Lung (tissue), 12 donors: ENCODE measurements around the gene STK16. TPM values are rescaled to one million over a fixed set of nuclear protein-coding genes. Genes with fewer than 3 reads are reported as not detected.

Source experiments
- ATAC-seq: fragments of 200-7000 bp; cut with Tn5 transposase; one replicate; pipeline ENCODE4 v1.9.1; 2020; ENCODE audit warnings: moderate number of reproducible peaks; ENCODE audit not compliant: insufficient read depth, low FRiP score
- DNase-seq, 3 donors: peaks; one replicate each; pipeline ENCODE4 v3.0.0-alpha.2; 2013 to 2017
- H3K27ac ChIP-seq, 2 donors: one replicate each; pipeline ENCODE4 v1.5.1; 2013; ENCODE audit warnings: mild to moderate bottlenecking in 2 of 2, moderate library complexity in 2 of 2, control low read depth in 1 of 2, inconsistent platforms in 1 of 2, low read depth in 1 of 2, low read length in 1 of 2
- H3K27me3 ChIP-seq, 3 donors: one replicate each; pipeline ENCODE4 v1.5.1; 2013; ENCODE audit warnings: low read length in 2 of 3; ENCODE audit not compliant: control insufficient read depth in 3 of 3, insufficient read depth in 3 of 3
- H3K36me3 ChIP-seq, 4 donors: one replicate each; pipeline ENCODE4 v1.5.1; 2013; ENCODE audit warnings: low read length in 4 of 4, mild to moderate bottlenecking in 1 of 4, moderate library complexity in 1 of 4; ENCODE audit not compliant: control insufficient read depth in 4 of 4, insufficient read depth in 4 of 4
- H3K4me1 ChIP-seq, 5 donors: one replicate each; pipeline ENCODE4 v1.5.1; 2013; ENCODE audit warnings: low read length in 5 of 5, mild to moderate bottlenecking in 2 of 5, moderate library complexity in 1 of 5; ENCODE audit not compliant: control insufficient read depth in 5 of 5, insufficient read depth in 5 of 5
- H3K4me3 ChIP-seq: one replicate; pipeline ENCODE4 v1.5.1; 2013; ENCODE audit warnings: mild to moderate bottlenecking, control low read depth, moderate library complexity
- H3K9ac ChIP-seq, 2 donors: one replicate each; pipeline ENCODE4 v1.5.1; 2013; ENCODE audit warnings: low read length in 2 of 2, control low read depth in 1 of 2; ENCODE audit not compliant: insufficient read depth in 1 of 2
- H3K9me3 ChIP-seq, 4 donors: one replicate each; pipeline ENCODE4 v1.5.1; 2013; ENCODE audit warnings: low read length in 3 of 4, mild to moderate bottlenecking in 1 of 4, moderate library complexity in 1 of 4; ENCODE audit not compliant: control insufficient read depth in 4 of 4, insufficient read depth in 3 of 4
- CTCF ChIP-seq: IDR thresholded peaks from 2 replicates; pipeline ENCODE4 v1.5.1; 2012; ENCODE audit warnings: mild to moderate bottlenecking; ENCODE audit errors: control extremely low read depth, extremely low read depth
- WGBS, 2 donors: extraction: QIAGEN DNeasy Blood & Tissue Kit; methylation state at CpG; one replicate each; pipeline ENCODE4 v1.1.7; 2013; 5-methylcytosine and 5-hydroxymethylcytosine counted together
- polyA plus RNA-seq, 2 donors: library from polyadenylated mRNA; stranded (reverse); fragments of 200-250 nt; gene quantifications; one replicate each; pipeline ENCODE4 v1.2.1, GENCODE V29; 2013
- total RNA-seq, 2 donors: library from RNA; depleted of rRNA in 1 of 2; stranded (reverse); fragments of >200 nt in 1 of 2; gene quantifications; one replicate each; pipeline ENCODE4 v1.2.1, GENCODE V29; 2014 to 2021
- donor health status: control.
- donor health status: control.
- donor health status: Bipolar disorder and iron deficiency.
- donor health status: healthy.
- donor health status: DM: yes; HTN: yes; CAD: no.

STK16 gene
- total and polyA plus RNA-seq, 4 donors: 16.2 to 50.5 (median 25.4) TPM

- no peaks in the 10 kb centered on the region for H3K27me3 ChIP-seq
- H3K9ac ChIP-seq: no peak overlapping the region
- DNase-seq: no peak
- TF ChIP-seq CTCF: no peak
- H3K4me3 ChIP-seq: no peak overlapping the region
- H3K9me3 ChIP-seq: no peaks in the 10 kb centered on the region
- ATAC-seq: no peak
- peaks cover 5 to 41% (median 26%) of the 10 kb centered on the region in 4 donors for H3K36me3 ChIP-seq
- H3K4me1 ChIP-seq: peaks cover 8 to 20% (median 10%) of the 10 kb centered on the region in 5 donors
- WGBS, 2 donors: 89 to 92% methylated on average over 8 of the region's 8 CpGs
- no peak overlapping the region for H3K27ac ChIP-seq
These were observed 36.3 kb downstream of the STK16 start for GRCh38 chr2:219281588-219281987.

GRCh38 chr2:219282375-219282774 lies 37.1 kb downstream of the STK16 start:
- ATAC-seq (no peak), DNase-seq (no peak)
- Histone ChIP-seq H3K36me3 (peaks cover 5 to 41% (median 26%) of the 10 kb centered on the region in 4 donors), H3K4me1 (peaks cover 8 to 20% (median 10%) of the 10 kb centered on the region in 5 donors), H3K9ac (no peak overlapping the region), H3K4me3 (no peak overlapping the region), H3K27me3 (no peaks in the 10 kb centered on the region), H3K9me3 (no peaks in the 10 kb centered on the region), H3K27ac (no peak overlapping the region)
- WGBS, 2 donors: 91 to 92% methylated on average over 5 of the region's 5 CpGs
- no peak for TF ChIP-seq CTCF

GRCh38 chr2:219282943-219283581 lies 37.8 kb downstream of the STK16 start:
- DNase-seq (no peak), ATAC-seq (no peak)
- Histone ChIP-seq H3K4me1 (peaks cover 4 to 16% (median 7%) of the 10 kb centered on the region in 5 donors), H3K9ac (no peak overlapping the region), H3K27me3 (no peaks in the 10 kb centered on the region), H3K4me3 (no peak overlapping the region), H3K9me3 (no peaks in the 10 kb centered on the region), H3K36me3 (peaks cover 5 to 41% (median 26%) of the 10 kb centered on the region in 4 donors), H3K27ac (no peak overlapping the region)
- 92 to 94% methylated on average over 17 of the region's 17 CpGs for WGBS, 2 donors
- TF ChIP-seq CTCF: no peak
